ENCODE data around the gene SPATA25.
A peak's percentile ranks its signal among the peaks of the same experiment; 100 is the strongest.

SPATA25 gene

DNA sequence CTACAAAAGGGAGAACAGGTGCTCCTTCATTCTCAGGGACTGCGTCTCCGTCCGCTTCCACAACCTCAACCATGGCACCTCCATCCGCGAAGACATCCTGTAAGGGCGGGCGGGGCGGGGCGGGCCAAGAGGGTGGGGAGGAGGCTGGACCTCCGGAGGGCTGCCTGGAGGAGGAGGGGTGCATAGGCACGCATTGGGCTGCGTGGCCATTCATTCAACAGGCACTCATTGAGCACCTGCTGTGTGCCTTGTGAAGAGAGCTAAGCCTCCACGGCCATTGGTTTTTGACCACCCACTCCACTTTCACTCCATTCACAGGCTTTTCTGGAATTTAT lies 29.6 kb downstream of the SPATA25 start:
- Histone ChIP-seq H2BK15ac (replicated peaks; ENCODE audit: low read depth) (no peak overlapping the region), H2BK120ac (ENCODE audit: low read depth, low read length) (no peak overlapping the region), H3K18ac (ENCODE audit: low read length) (peak overlapping the region; percentile 35), H3K4me3 (ENCODE audit: low read length) (peak overlapping the region; percentile 21), H3K4me1 (ENCODE audit: control insufficient read depth, low read depth, low read length) (no peaks in the 10 kb centered on the region), H3K4ac (ENCODE audit: low read depth, low read length) (no peak overlapping the region), H4K8ac (ENCODE audit: low read depth, low read length) (peak overlapping the region; percentile 41), H3K27me3 (ENCODE audit: insufficient read depth, low read length, poor library complexity) (no peaks in the 10 kb centered on the region), H2BK5ac (ENCODE audit: low read length) (peak overlapping the region; percentile 52), H3K79me2 (ENCODE audit: control insufficient read depth, insufficient read depth, low read length) (peaks cover 2% of the 10 kb centered on the region), H3K27ac (ENCODE audit: low read depth, low read length) (peak overlapping the region; percentile 19), H2AK5ac (ENCODE audit: low read length) (no peak overlapping the region), H3K23ac (ENCODE audit: low read length) (no peak overlapping the region), H3K79me1 (ENCODE audit: low read length) (peaks cover 3% of the 10 kb centered on the region), H3K56ac (ENCODE audit: low read length) (peak overlapping the region; percentile 88), H3K9ac (ENCODE audit: low read length) (peak overlapping the region; percentile 72), H4K5ac (ENCODE audit: low read length) (no peak overlapping the region), H3K4me2 (ENCODE audit: low read length) (peak overlapping the region; percentile 82), H3K36me3 (ENCODE audit: control insufficient read depth, insufficient read depth, low read length) (no peaks in the 10 kb centered on the region)
- no CpG with 5 or more reads among the region's 13 CpGs for WGBS (ENCODE audit: extremely low coverage, insufficient coverage, low lambda C conversion rate)
- DNase-seq = peak; percentile 66

DNA sequence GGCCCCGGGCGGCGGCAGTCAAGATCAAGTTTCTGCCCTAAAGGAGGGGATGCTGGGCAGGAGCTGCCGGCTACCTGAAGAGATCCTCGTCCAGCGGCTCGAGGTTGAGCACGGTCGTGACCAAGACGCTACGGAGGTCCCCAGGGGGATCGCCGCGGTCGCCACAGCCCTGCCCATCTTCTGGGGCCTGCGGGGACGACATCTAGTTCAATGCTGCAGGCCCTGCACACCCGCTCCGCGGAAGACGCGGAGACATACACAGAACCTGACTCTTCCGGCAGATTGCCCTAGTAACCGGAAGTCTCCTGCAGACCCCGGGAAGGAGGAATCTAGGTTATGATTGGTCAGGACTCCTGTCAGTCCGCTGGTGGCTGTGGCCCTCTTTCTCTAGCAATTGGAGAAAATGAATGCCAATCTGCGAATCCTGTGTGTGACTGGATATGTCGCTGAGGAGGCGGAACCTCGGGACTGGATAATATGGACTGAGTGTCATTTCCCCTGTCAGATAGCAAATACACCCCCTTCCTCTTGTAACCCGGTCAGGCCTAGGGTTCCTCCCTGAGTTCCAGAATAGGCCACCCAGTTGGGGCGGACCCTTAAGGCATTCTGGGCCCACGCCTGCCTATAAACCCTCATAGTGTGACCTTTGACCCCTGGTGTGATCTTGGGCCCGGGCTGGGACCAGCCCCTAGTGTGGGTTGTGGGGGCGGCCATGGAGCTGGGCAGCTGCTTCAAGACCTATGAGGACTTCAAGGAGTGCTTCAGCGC lies 30.1 kb downstream of the SPATA25 start, which contains the start of the genes ACOT8 and ZSWIM3:
TSS of gene ACOT8 (minus strand) at position 279 of the 768 bp plus-strand sequence. CDS start at position 202, 77 bp downstream.
TSS of gene ZSWIM3 (plus strand) at position 501 of the 768 bp plus-strand sequence. CDS start at position 713, 212 bp downstream.
- Histone ChIP-seq H3K79me1 (ENCODE audit: low read length) (peaks cover 3% of the 10 kb centered on the region), H2AK5ac (ENCODE audit: low read length) (no peak within 1 kb of the TSS), H3K27me3 (ENCODE audit: insufficient read depth, low read length, poor library complexity) (no peaks in the 10 kb centered on the region), H3K27ac (ENCODE audit: low read depth, low read length) (peak within 1 kb of the TSS; percentile 19), H3K18ac (ENCODE audit: low read length) (peak within 1 kb of the TSS; percentile 35), H3K4ac (ENCODE audit: low read depth, low read length) (no peak within 1 kb of the TSS), H3K4me2 (ENCODE audit: low read length) (peak within 1 kb of the TSS; percentile 96), H3K79me2 (ENCODE audit: control insufficient read depth, insufficient read depth, low read length) (peaks cover 2% of the 10 kb centered on the region), H3K9ac (ENCODE audit: low read length) (peak within 1 kb of the TSS; percentile 90), H4K8ac (ENCODE audit: low read depth, low read length) (peak within 1 kb of the TSS; percentile 41), H3K56ac (ENCODE audit: low read length) (peak within 1 kb of the TSS; percentile 97), H2BK5ac (ENCODE audit: low read length) (peak within 1 kb of the TSS; percentile 52), H2BK15ac (replicated peaks; ENCODE audit: low read depth) (no peak within 1 kb of the TSS), H3K4me3 (ENCODE audit: low read length) (peak within 1 kb of the TSS; percentile 94), H4K5ac (ENCODE audit: low read length) (no peak within 1 kb of the TSS), H3K36me3 (ENCODE audit: control insufficient read depth, insufficient read depth, low read length) (no peaks in the 10 kb centered on the region), H3K4me1 (ENCODE audit: control insufficient read depth, low read depth, low read length) (no peaks in the 10 kb centered on the region), H3K23ac (ENCODE audit: low read length) (no peak within 1 kb of the TSS), H2BK120ac (ENCODE audit: low read depth, low read length) (no peak within 1 kb of the TSS)
- peak; percentile 100 for DNase-seq
- WGBS (ENCODE audit: extremely low coverage, insufficient coverage, low lambda C conversion rate) = no CpG with 5 or more reads among the region's 36 CpGs

DNA sequence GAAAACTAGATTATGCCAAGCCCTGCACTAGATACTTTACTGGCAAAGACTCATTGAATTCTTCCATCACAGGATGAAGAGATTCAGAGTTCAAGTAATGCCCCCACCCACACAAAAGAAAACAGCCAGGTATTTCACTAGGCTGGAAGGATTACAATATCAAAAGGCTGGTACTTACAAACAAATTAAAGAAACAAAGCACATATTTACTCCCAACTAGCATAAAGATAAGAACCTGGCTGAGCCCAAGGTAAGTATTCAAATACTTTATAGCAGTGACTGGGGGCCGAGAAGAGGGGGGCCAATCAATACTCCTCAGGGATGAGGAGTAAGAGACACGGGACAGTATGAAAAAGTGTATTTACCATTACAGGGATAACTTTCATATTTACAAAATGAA lies 33.9 kb downstream of the SPATA25 start:
- no peak overlapping the region for H3K56ac ChIP-seq (ENCODE audit: low read length)
- no peak overlapping the region for H4K5ac ChIP-seq (ENCODE audit: low read length)
- no peak overlapping the region for H3K27ac ChIP-seq (ENCODE audit: low read depth, low read length)
- H3K9ac ChIP-seq (ENCODE audit: low read length) = no peak overlapping the region
- no peaks in the 10 kb centered on the region for H3K27me3 ChIP-seq (ENCODE audit: insufficient read depth, low read length, poor library complexity)
- no peak overlapping the region for H3K23ac ChIP-seq (ENCODE audit: low read length)
- no CpG with 5 or more reads among the region's 2 CpGs for WGBS (ENCODE audit: extremely low coverage, insufficient coverage, low lambda C conversion rate)
- no peak overlapping the region for H2BK120ac ChIP-seq (ENCODE audit: low read depth, low read length)
- no peak overlapping the region for H4K8ac ChIP-seq (ENCODE audit: low read depth, low read length)
- no peak overlapping the region for H3K4me2 ChIP-seq (ENCODE audit: low read length)
- H2AK5ac ChIP-seq (ENCODE audit: low read length) = no peak overlapping the region
- H3K36me3 ChIP-seq (ENCODE audit: control insufficient read depth, insufficient read depth, low read length) = no peaks in the 10 kb centered on the region
- no peak for DNase-seq
- no peak overlapping the region for H3K4me3 ChIP-seq (ENCODE audit: low read length)
- H3K18ac ChIP-seq (ENCODE audit: low read length) = no peak overlapping the region
- H3K4me1 ChIP-seq (ENCODE audit: control insufficient read depth, low read depth, low read length) = no peaks in the 10 kb centered on the region
- peaks cover 2% of the 10 kb centered on the region for H3K79me2 ChIP-seq (ENCODE audit: control insufficient read depth, insufficient read depth, low read length)
- H3K4ac ChIP-seq (ENCODE audit: low read depth, low read length) = no peak overlapping the region
- H2BK15ac ChIP-seq (replicated peaks; ENCODE audit: low read depth) = no peak overlapping the region
- peaks cover 3% of the 10 kb centered on the region for H3K79me1 ChIP-seq (ENCODE audit: low read length)
- no peak overlapping the region for H2BK5ac ChIP-seq (ENCODE audit: low read length)

DNA sequence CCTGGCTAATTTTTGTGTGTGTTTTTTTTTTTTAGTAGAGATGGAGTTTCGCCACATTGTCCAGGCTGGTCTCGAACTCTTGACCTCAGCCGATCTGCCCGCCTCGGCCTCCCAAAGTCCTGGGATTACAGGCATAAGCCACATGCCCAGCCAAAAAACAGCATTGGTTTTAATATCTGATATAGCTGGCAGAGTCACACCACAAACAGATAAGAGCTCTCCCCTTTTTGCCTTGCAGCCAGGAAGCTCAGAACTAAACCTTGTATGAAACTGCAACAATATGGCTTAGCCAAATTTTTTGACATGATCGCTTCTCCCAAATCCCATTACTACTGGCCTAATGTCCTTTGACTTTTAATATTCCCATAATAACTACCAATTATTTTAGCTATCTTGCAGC lies 35.1 kb downstream of the SPATA25 start:
- Histone ChIP-seq H3K56ac (ENCODE audit: low read length) (no peak overlapping the region), H3K27me3 (ENCODE audit: insufficient read depth, low read length, poor library complexity) (no peaks in the 10 kb centered on the region), H3K9ac (ENCODE audit: low read length) (no peak overlapping the region), H3K23ac (ENCODE audit: low read length) (no peak overlapping the region), H3K18ac (ENCODE audit: low read length) (no peak overlapping the region), H3K4ac (ENCODE audit: low read depth, low read length) (no peak overlapping the region), H2BK15ac (replicated peaks; ENCODE audit: low read depth) (no peak overlapping the region), H3K4me2 (ENCODE audit: low read length) (no peak overlapping the region), H3K4me3 (ENCODE audit: low read length) (no peak overlapping the region), H2AK5ac (ENCODE audit: low read length) (no peak overlapping the region), H4K8ac (ENCODE audit: low read depth, low read length) (no peak overlapping the region), H2BK5ac (ENCODE audit: low read length) (no peak overlapping the region), H3K79me2 (ENCODE audit: control insufficient read depth, insufficient read depth, low read length) (peaks cover 2% of the 10 kb centered on the region), H3K79me1 (ENCODE audit: low read length) (peaks cover 3% of the 10 kb centered on the region), H2BK120ac (ENCODE audit: low read depth, low read length) (no peak overlapping the region), H3K27ac (ENCODE audit: low read depth, low read length) (no peak overlapping the region), H3K36me3 (ENCODE audit: control insufficient read depth, insufficient read depth, low read length) (no peaks in the 10 kb centered on the region), H4K5ac (ENCODE audit: low read length) (no peak overlapping the region), H3K4me1 (ENCODE audit: control insufficient read depth, low read depth, low read length) (no peaks in the 10 kb centered on the region)
- WGBS (ENCODE audit: extremely low coverage, insufficient coverage, low lambda C conversion rate) = no CpG with 5 or more reads among the region's 6 CpGs
- DNase-seq = no peak

DNA sequence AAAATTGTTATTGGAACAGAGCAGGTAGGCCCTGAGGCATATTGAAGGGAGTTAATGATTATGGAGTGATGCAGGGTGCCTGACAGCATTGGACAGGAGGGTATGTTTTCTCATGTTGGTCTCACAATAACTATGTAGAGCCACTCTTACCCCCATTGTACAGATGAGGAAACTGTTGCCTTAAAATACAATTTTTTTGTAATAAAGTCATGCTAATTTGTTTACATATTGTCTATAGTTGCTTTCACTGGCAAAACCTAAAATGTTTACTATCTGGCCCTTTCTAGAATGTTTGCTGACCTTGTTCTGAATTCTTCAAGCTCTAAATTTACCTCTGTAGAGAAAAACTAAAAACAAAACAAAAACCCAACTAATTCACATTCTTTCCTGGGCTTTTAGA lies 35.9 kb downstream of the SPATA25 start:
- Histone ChIP-seq H3K4ac (ENCODE audit: low read depth, low read length) (no peak overlapping the region), H3K4me2 (ENCODE audit: low read length) (no peak overlapping the region), H3K79me1 (ENCODE audit: low read length) (no peaks in the 10 kb centered on the region), H3K27me3 (ENCODE audit: insufficient read depth, low read length, poor library complexity) (no peaks in the 10 kb centered on the region), H3K4me1 (ENCODE audit: control insufficient read depth, low read depth, low read length) (no peaks in the 10 kb centered on the region), H3K18ac (ENCODE audit: low read length) (no peak overlapping the region), H3K27ac (ENCODE audit: low read depth, low read length) (no peak overlapping the region), H2BK5ac (ENCODE audit: low read length) (no peak overlapping the region), H2BK15ac (replicated peaks; ENCODE audit: low read depth) (no peak overlapping the region), H2BK120ac (ENCODE audit: low read depth, low read length) (no peak overlapping the region), H2AK5ac (ENCODE audit: low read length) (no peak overlapping the region), H3K23ac (ENCODE audit: low read length) (no peak overlapping the region), H3K36me3 (ENCODE audit: control insufficient read depth, insufficient read depth, low read length) (no peaks in the 10 kb centered on the region), H3K9ac (ENCODE audit: low read length) (no peak overlapping the region), H4K8ac (ENCODE audit: low read depth, low read length) (no peak overlapping the region), H3K79me2 (ENCODE audit: control insufficient read depth, insufficient read depth, low read length) (no peaks in the 10 kb centered on the region), H3K56ac (ENCODE audit: low read length) (no peak overlapping the region), H4K5ac (ENCODE audit: low read length) (no peak overlapping the region), H3K4me3 (ENCODE audit: low read length) (no peak overlapping the region)
- DNase-seq = no peak

DNA sequence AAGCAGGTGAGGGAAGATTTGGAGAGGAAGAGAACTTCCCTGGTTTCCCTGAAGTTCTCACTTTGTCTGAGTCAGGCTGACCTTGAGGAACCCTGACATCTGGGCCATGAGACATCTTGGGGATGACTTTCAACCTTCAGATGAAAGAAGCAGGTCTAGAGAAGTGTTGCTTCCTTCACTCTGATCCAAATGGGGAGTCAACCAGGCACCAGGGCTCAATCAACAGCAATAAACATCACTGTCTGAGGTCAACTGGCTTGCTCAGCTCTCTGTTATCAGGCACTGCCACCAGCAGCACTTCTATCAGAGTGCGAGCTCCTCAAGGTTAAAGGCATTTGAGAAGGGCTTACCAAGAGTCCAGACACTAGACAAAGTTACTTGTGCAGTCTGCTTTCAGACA lies 36.5 kb downstream of the SPATA25 start:
- no peak for DNase-seq
- H4K5ac ChIP-seq (ENCODE audit: low read length) = no peak overlapping the region
- H3K36me3 ChIP-seq (ENCODE audit: control insufficient read depth, insufficient read depth, low read length) = no peaks in the 10 kb centered on the region
- no peak overlapping the region for H2AK5ac ChIP-seq (ENCODE audit: low read length)
- H3K79me2 ChIP-seq (ENCODE audit: control insufficient read depth, insufficient read depth, low read length) = no peaks in the 10 kb centered on the region
- H3K4me1 ChIP-seq (ENCODE audit: control insufficient read depth, low read depth, low read length) = no peaks in the 10 kb centered on the region
- H3K4me2 ChIP-seq (ENCODE audit: low read length) = no peak overlapping the region
- no peak overlapping the region for H3K4me3 ChIP-seq (ENCODE audit: low read length)
- no peak overlapping the region for H3K27ac ChIP-seq (ENCODE audit: low read depth, low read length)
- no CpG with 5 or more reads among the region's 1 CpG for WGBS (ENCODE audit: extremely low coverage, insufficient coverage, low lambda C conversion rate)
- no peak overlapping the region for H4K8ac ChIP-seq (ENCODE audit: low read depth, low read length)
- no peak overlapping the region for H2BK15ac ChIP-seq (replicated peaks; ENCODE audit: low read depth)
- H3K9ac ChIP-seq (ENCODE audit: low read length) = no peak overlapping the region
- no peaks in the 10 kb centered on the region for H3K79me1 ChIP-seq (ENCODE audit: low read length)
- no peak overlapping the region for H2BK120ac ChIP-seq (ENCODE audit: low read depth, low read length)
- H2BK5ac ChIP-seq (ENCODE audit: low read length) = no peak overlapping the region
- no peak overlapping the region for H3K18ac ChIP-seq (ENCODE audit: low read length)
- H3K56ac ChIP-seq (ENCODE audit: low read length) = no peak overlapping the region
- no peak overlapping the region for H3K23ac ChIP-seq (ENCODE audit: low read length)
- no peaks in the 10 kb centered on the region for H3K27me3 ChIP-seq (ENCODE audit: insufficient read depth, low read length, poor library complexity)
- no peak overlapping the region for H3K4ac ChIP-seq (ENCODE audit: low read depth, low read length)

All from mesendoderm (in vitro differentiated cells).